Measurements from ENCODE around the gene PHIP.

- TF ChIP-seq POLR2A (IDR thresholded peaks at IDR 0.05) = no peak
- TF ChIP-seq, protein P1, sequence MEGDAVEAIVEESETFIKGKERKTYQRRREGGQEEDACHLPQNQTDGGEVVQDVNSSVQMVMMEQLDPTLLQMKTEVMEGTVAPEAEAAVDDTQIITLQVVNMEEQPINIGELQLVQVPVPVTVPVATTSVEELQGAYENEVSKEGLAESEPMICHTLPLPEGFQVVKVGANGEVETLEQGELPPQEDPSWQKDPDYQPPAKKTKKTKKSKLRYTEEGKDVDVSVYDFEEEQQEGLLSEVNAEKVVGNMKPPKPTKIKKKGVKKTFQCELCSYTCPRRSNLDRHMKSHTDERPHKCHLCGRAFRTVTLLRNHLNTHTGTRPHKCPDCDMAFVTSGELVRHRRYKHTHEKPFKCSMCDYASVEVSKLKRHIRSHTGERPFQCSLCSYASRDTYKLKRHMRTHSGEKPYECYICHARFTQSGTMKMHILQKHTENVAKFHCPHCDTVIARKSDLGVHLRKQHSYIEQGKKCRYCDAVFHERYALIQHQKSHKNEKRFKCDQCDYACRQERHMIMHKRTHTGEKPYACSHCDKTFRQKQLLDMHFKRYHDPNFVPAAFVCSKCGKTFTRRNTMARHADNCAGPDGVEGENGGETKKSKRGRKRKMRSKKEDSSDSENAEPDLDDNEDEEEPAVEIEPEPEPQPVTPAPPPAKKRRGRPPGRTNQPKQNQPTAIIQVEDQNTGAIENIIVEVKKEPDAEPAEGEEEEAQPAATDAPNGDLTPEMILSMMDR (IDR thresholded peaks at IDR 0.05) = no peak
These were observed 11.2 kb downstream of the PHIP start for GRCh38 chr6:79066828-79067227.
